ENCODE results near the gene MAST3.

Gene MAST3

GRCh38 chr19:18197941-18198340 lies 100.4 kb downstream of the MAST3 start:
- no peak overlapping the region for H3K9ac ChIP-seq (ENCODE audit: insufficient read length, low read depth)

GRCh38 chr19:18198374-18198773 lies 100.8 kb downstream of the MAST3 start:
- no peak for DNase-seq (ENCODE audit: low read depth, low spot score)
- Histone ChIP-seq H3K4me3 (ENCODE audit: insufficient read length, low read depth) (no peak overlapping the region), H3K9ac (ENCODE audit: insufficient read length, low read depth) (no peak overlapping the region), H3K27me3 (ENCODE audit: insufficient read depth, insufficient read length) (peaks cover 7% of the 10 kb centered on the region), H3K9me3 (ENCODE audit: insufficient read depth, low read length) (no peaks in the 10 kb centered on the region), H3K4me1 (ENCODE audit: insufficient read depth, insufficient read length) (peaks cover 12% of the 10 kb centered on the region), H3K36me3 (ENCODE audit: insufficient read depth, insufficient read length, low read length) (peaks cover 30% of the 10 kb centered on the region)
- TF ChIP-seq SUZ12 (IDR thresholded peaks at IDR 0.05; ENCODE audit: extremely low read depth, insufficient read depth, insufficient read length): no peak
- no peak for TF ChIP-seq YY1 (IDR thresholded peaks at IDR 0.05; ENCODE audit: insufficient read depth, insufficient read length)
- TF ChIP-seq ZNF274 (IDR thresholded peaks at IDR 0.05; ENCODE audit: low read depth, low read length): no peak

More at GRCh38 chr19:18197941-18198340, 100.4 kb downstream of the MAST3 start:
- Histone ChIP-seq H3K36me3 (ENCODE audit: insufficient read depth, insufficient read length, low read length) (peaks cover 30% of the 10 kb centered on the region), H3K9me3 (ENCODE audit: insufficient read depth, low read length) (no peaks in the 10 kb centered on the region), H3K27me3 (ENCODE audit: insufficient read depth, insufficient read length) (peaks cover 3% of the 10 kb centered on the region), H3K4me3 (ENCODE audit: insufficient read length, low read depth) (no peak overlapping the region), H3K4me1 (ENCODE audit: insufficient read depth, insufficient read length) (peaks cover 8% of the 10 kb centered on the region)
- no peak for DNase-seq (ENCODE audit: low read depth, low spot score)
- TF ChIP-seq YY1 (IDR thresholded peaks at IDR 0.05; ENCODE audit: insufficient read depth, insufficient read length) (no peak), SUZ12 (IDR thresholded peaks at IDR 0.05; ENCODE audit: extremely low read depth, insufficient read depth, insufficient read length) (no peak), ZNF274 (IDR thresholded peaks at IDR 0.05; ENCODE audit: low read depth, low read length) (no peak)
